Left ventricle myocardium superior (tissue), 1 donor: Measurements from ENCODE around the gene PPP4R1. TPM values are rescaled to one million over a fixed set of nuclear protein-coding genes. Genes with fewer than 3 reads are reported as not detected.

Experiments
- ATAC-seq: fragments of 200-7000 bp; cut with Tn5 transposase; one replicate; pipeline ENCODE4 v1.9.1; 2020; ENCODE audit warnings: mild to moderate bottlenecking, moderate library complexity
- DNase-seq: peaks from one replicate; pipeline ENCODE4 v3.0.0-alpha.2; 2020
- intact Hi-C: fragments of 100-400 bp; cut with micrococcal nuclease; formaldehyde crosslinking; loops from one replicate; pipeline ENCODE4 v1.11.0; 2022
- total RNA-seq: library from RNA; stranded (reverse); fragmentation: NEBNext Ultra II Directional; extraction: Animal tissue kit (Norgen Biotek cat#: 25700); gene quantifications from one replicate; pipeline ENCODE4 v1.2.1, GENCODE V29; 2021
- donor health status: DM: no; HTN: yes; CAD: no; lungs with severe emphysema.

Gene PPP4R1
- total RNA-seq, 1 donor from 2014 or later, result 59.2 TPM

DNA sequence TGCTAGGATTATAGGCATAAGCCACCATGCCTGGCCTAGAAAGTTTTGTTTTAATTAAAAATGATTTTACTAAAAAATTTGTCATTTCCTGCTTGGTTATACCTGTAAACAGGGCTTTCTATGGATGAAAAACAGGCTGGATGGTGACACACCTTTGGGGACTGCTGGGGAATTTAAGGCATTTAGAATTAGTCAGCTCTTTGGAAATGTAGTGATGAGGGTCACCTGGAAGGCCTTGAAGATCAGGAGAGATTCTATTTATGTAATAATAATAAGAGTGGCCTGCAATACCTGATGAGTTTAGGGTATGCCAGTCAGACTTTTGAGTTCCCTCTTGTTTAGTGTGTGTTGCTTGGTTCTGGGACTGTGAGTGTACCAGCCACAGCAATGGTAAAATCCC lies 87.9 kb downstream of the PPP4R1 start:
- intact Hi-C loops, result no loop called here
- ATAC-seq (no peak), DNase-seq (no peak)

DNA sequence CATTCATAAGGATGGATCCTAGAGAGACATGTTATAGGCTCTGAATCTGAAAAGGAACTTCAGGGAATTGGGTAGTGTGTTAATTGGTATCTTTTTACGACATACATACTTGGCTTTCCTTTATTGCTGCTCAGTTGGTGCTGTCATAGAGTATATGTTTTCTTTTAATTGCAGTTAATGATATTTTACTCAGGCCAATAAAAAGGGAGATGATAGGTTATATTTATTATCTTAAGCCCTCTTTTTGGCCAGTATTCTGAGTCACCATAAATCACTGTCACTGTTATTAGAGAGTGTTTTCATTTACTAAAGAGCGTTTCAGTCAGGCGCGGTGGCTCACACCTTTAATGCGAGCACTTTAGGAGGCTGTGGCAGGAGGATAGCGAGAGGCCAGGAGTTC lies 91.4 kb downstream of the PPP4R1 start:
- intact Hi-C loops, result no loop called here
- ATAC-seq (no peak), DNase-seq (no peak)

DNA sequence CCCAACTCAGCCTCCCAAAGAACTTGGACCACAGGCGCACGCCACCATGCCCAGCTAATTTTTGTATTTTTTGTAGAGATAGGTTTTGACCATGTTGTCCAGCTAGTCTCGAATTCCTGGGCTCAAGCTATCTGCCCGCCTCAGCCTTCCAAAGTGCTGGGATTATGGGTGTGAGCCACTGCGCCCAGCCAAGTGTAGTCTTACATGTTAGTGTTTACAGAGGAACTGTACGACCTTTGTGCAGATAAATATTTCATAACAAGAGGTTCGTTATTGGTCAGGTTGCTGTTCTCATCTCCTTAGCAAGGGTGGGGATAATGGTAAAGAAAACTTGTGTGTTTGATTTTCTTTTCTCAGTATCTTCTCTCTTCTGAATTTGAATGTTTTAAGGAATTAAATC lies 92.6 kb downstream of the PPP4R1 start:
- ATAC-seq (no peak), DNase-seq (no peak)
- intact Hi-C loops, result no loop called here

DNA sequence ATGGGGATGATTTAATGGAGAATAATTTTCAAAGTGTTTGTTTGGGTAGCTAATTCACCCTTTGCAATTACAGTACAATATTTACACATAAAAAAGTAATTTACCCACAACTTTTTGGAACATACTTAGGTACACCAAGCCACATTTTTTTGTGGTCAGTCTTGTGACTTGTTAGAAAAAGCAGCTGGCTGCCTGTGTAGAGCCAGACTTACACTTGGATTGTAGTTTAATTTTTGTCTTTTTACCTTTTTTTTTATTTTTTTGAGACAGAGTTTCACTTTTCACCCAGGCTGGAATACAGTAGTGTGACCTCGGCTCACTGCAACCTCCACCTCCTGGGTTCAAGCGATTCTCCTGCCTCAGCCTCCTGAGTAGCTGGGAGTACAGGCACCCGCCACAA lies 93.7 kb downstream of the PPP4R1 start:
- intact Hi-C loops, result no loop called here
- no peak for ATAC-seq

DNA sequence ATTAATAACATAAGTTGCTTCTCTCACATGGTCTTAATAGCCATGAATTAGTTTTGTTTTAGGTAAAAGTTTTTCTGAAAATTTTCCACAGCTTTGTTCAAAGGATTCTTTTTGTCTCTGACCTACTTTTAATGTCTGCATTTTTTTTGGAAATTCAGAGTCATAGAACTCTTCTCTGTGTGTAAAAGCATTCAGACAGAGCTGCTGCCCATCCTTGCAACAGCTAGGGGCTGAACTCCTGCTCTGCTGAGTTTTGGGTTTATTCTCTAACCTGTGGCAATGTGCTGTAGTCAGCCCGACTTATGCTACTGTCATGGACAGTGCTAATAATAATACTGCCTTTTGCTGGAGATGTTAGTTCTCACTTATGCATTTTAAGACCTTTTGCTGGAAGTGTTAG lies 95.0 kb downstream of the PPP4R1 start:
- peak; percentile 27 for ATAC-seq
- intact Hi-C loops, result loop anchor here (10.0 kb wide), 1 partner anchor 445 kb away; no protein-coding TSS in a partner anchor
- no peak for DNase-seq

More for the DNA sequence above, 93.7 kb downstream of the PPP4R1 start:
- DNase-seq, result no peak

DNA sequence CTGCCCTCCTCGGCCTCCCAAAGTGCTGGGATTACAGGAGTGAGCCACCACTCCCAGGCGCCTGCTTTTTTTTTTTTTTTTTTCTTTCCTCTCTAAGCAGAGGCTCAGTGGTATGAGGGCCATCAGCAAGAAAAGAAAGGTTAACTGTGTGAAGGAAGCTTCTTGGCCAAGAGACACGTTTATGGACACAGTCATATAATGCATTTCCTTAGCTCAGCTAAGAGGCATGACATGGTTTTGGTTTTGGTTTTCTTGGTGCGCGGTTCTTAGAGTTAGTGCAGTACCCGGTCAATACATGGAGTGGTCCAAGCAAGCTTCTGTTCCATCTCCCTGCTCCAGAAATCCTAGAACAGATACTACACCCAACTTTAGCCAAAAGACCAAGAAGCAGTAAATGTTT lies 96.5 kb downstream of the PPP4R1 start:
- DNase-seq (no peak), ATAC-seq (no peak)
- intact Hi-C loops, result loop anchor here (10.0 kb wide), 1 partner anchor 443 kb away; no protein-coding TSS in a partner anchor

DNA sequence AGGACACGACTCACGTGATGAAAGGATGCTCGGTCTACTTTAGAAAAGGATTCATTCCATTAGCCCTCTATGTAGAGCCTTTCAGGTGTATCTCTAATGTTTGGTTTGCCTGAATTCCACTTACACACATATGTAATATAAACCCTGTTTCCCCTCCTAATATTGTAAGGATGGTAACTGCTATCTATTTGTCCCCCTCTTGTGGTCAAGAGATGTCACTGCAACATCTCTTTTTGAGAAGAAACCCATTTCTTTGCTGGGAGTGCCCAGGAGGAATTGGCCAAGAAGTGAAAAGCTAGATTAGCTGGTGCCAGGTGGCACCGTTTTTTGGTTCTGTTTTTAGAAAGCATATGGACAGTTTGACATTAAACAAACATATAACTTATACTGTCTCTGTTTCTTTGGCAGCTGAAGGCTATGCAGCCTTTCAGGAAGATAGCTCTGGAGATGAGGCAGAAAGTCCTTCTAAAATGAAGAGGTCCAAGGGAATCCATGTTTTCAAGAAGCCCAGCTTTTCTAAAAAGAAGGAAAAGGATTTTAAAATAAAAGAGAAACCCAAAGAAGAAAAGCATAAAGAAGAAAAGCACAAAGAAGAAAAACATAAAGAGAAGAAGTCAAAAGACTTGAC lies 97.8 kb downstream of the PPP4R1 start:
- intact Hi-C loops, result loop anchor here (10.0 kb wide), 1 partner anchor 442 kb away; no protein-coding TSS in a partner anchor
- DNase-seq, result no peak
- ATAC-seq, result peak; percentile 54

DNA sequence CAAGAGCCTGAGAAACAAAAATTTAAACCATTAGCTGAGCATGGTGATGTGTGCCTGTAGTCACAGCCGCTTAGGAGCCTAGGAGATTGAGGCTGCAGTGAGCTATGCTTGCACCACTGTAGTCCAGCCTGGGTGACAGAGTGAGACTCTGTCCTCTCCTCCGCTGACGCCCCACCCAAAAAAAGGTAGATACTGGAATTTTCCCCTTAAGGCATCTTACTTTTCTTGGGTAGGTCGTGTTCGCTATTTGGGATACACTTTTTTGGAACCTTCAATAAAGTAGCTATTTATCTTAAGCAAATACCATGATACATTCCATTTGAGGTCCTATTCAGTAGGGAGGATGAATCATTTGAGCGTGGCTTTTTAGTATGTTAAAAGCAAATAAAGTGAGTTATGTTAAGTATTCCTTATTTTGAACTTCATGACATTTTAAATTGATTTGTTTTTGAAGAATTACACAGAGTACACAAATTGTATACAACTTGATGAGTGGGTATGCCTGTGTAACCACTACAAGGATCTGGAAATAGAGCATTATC lies 100.3 kb downstream of the PPP4R1 start:
- intact Hi-C loops, result loop anchor here (5.0 to 10.0 kb wide), 2 partner anchors 152 to 439 kb away; no protein-coding TSS in a partner anchor
- no peak for ATAC-seq

DNA sequence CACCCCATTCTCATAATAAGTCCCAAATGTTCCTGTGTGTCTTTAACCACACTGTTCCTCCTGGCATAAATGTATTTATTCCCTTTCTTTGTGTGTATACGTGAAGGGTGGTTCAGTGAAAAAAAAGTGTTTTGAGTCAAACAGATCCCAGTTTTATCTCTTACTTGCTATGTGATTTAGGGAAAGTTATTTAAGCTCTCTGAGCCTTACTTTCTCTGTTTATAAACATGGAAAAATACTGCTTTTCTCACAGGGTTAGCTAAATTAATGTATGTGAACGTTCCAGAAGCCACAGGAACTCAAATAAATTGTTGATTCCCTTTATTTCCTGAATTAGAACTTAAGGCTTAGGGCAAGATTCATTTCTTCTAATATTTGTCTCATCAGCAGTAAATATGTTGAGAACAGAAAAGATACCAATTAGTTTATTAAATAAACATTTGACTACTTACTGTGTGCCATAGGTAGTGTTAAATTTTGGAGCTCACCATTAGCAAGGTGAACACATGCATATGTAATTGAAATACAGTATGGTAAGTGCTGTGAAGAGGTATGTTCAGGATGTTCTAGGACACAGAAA lies 105.8 kb downstream of the PPP4R1 start:
- ATAC-seq (no peak), DNase-seq (no peak)
- intact Hi-C loops, result no loop called here

More for the DNA sequence above, 100.3 kb downstream of the PPP4R1 start:
- no peak for DNase-seq

DNA sequence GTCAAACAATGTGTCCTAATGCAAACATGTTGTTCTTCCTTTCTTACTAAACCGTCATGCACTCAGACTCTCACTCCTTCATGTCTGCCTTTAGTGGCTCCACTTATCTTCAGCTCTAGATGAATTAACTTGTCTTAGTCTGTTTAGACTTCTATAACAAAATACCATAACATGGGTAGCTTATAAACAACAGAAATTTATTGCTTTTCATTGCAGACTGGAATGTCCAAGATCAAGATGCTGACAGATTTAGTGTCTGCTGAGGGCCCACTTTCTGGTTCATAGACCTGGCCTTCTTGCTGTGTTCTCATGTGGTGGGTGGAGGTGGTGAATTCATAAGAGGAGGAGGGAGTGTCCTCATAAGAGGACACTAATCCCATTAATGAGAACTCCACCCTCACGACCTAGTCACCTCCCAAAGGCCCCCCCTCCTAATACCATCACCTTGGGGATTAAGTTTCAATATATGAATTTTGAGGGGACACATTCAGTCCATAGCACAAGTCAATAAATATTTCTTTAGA lies 106.7 kb downstream of the PPP4R1 start:
- no peak for DNase-seq
- no peak for ATAC-seq
- intact Hi-C loops, result no loop called here

DNA sequence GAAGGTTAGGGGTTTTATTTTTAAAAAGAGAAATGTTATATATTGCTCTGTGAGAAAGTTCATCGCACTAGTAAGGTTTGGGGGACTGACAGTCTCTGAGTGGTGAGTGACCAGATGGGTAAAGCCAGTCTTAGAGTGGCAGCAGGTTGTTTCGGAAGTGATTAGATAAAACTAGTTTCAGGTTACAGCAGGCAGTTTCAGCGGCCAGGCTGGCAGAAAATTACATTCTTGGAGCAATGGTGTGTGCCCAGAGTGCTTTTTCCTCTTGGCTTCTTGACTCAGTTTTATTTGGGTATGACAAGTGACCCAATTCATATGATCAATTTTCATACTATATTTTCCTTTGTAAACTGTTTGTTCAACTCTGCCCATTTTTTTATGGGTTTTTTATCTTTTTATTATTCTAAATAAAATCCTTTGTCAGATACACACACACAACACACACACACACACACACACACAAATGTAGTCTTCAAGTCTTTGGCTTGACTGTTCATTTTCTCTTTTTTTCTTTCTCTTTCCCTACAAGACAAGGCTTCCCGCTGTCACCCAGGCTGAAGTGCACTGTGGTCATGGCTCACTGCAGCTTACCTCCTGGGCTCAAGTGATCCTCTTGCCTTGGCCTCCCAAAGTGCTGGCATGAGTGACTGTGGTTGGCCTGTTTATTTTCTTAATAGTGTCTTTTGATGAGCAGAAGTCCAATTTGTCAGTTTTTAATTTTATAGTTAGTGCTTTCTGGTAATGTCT lies 108.1 kb downstream of the PPP4R1 start:
- DNase-seq, result no peak
- ATAC-seq, result peak; percentile 94
- intact Hi-C loops, result no loop called here

Other genes starting within 250 kb of the PPP4R1 start
- gene RALBP1, start 139.0 kb downstream of the PPP4R1 start, total RNA-seq, result 50.3 TPM
- gene RAB31, start 93.7 kb upstream of the PPP4R1 start, total RNA-seq, result 7.6 TPM